Measurements from ENCODE around the gene TMEM245. TPM values are rescaled to one million over a fixed set of nuclear protein-coding genes. Genes with fewer than 3 reads are reported as not detected.
A peak's percentile ranks its signal among the peaks of the same experiment; 100 is the strongest.

Gene TMEM245
- total RNA-seq (2014; rRNA removed; shearing (Covaris generic)), result 20.7 and 26.6 TPM in 2 replicates

- peak; percentile 99 for DNase-seq (ENCODE audit: low spot score)
- in situ Hi-C loops (cut with HindIII; ENCODE audit: low sequenced_read_pairs), result no loop called here
Measured at GRCh38 chr9:109119439-109120203, at the start of gene TMEM245. TSS of gene TMEM245 (minus strand) at chr9:109119947. CDS start at chr9:109119913, 34 bp downstream.

- DNase-seq (ENCODE audit: low spot score), result no peak
- in situ Hi-C loops (cut with HindIII; ENCODE audit: low sequenced_read_pairs), result no loop called here
Measured at GRCh38 chr9:109168170-109168569, 48.4 kb upstream of the TMEM245 start.

- in situ Hi-C loops (cut with HindIII; ENCODE audit: low sequenced_read_pairs), result no loop called here
- peak; percentile 60 for DNase-seq (ENCODE audit: low spot score)
Measured at GRCh38 chr9:109167716-109168115, 48.0 kb upstream of the TMEM245 start.

- DNase-seq (ENCODE audit: low spot score), result peak; percentile 73
- in situ Hi-C loops (cut with HindIII; ENCODE audit: low sequenced_read_pairs), result no loop called here
Measured at GRCh38 chr9:109166771-109167601, 47.2 kb upstream of the TMEM245 start, which contains the start of gene FRRS1L. TSS of gene FRRS1L (minus strand) at chr9:109167249. CDS start at chr9:109167138, 111 bp downstream.

- DNase-seq (ENCODE audit: low spot score), result peak; percentile 55
- in situ Hi-C loops (cut with HindIII; ENCODE audit: low sequenced_read_pairs), result no loop called here
Measured at GRCh38 chr9:109166171-109166770, 46.5 kb upstream of the TMEM245 start.

GRCh38 chr9:109164042-109164441 is 44.3 kb upstream of the TMEM245 start:
- in situ Hi-C loops (cut with HindIII; ENCODE audit: low sequenced_read_pairs), result no loop called here
- DNase-seq (ENCODE audit: low spot score), result no peak

GRCh38 chr9:109163194-109163593 is 43.4 kb upstream of the TMEM245 start:
- no peak for DNase-seq (ENCODE audit: low spot score)
- in situ Hi-C loops (cut with HindIII; ENCODE audit: low sequenced_read_pairs), result no loop called here

- in situ Hi-C loops (cut with HindIII; ENCODE audit: low sequenced_read_pairs), result no loop called here
Measured at GRCh38 chr9:109162677-109163076, 42.9 kb upstream of the TMEM245 start.

GRCh38 chr9:109161471-109161870 is 41.7 kb upstream of the TMEM245 start:
- no peak for DNase-seq (ENCODE audit: low spot score)
- in situ Hi-C loops (cut with HindIII; ENCODE audit: low sequenced_read_pairs), result no loop called here

More at GRCh38 chr9:109162677-109163076, 42.9 kb upstream of the TMEM245 start:
- DNase-seq (ENCODE audit: low spot score), result no peak

GRCh38 chr9:109159583-109159982 is 39.8 kb upstream of the TMEM245 start:
- no peak for DNase-seq (ENCODE audit: low spot score)
- in situ Hi-C loops (cut with HindIII; ENCODE audit: low sequenced_read_pairs), result no loop called here

- no peak for DNase-seq (ENCODE audit: low spot score)
- in situ Hi-C loops (cut with HindIII; ENCODE audit: low sequenced_read_pairs), result no loop called here
Measured at GRCh38 chr9:109158651-109159050, 38.9 kb upstream of the TMEM245 start.

- in situ Hi-C loops (cut with HindIII; ENCODE audit: low sequenced_read_pairs), result no loop called here
- DNase-seq (ENCODE audit: low spot score), result no peak
Measured at GRCh38 chr9:109156708-109157107, 37.0 kb upstream of the TMEM245 start.

- no peak for DNase-seq (ENCODE audit: low spot score)
- in situ Hi-C loops (cut with HindIII; ENCODE audit: low sequenced_read_pairs), result no loop called here
Measured at GRCh38 chr9:109150925-109151545, 31.3 kb upstream of the TMEM245 start.

- in situ Hi-C loops (cut with HindIII; ENCODE audit: low sequenced_read_pairs), result no loop called here
Measured at GRCh38 chr9:109149722-109150121, 30.0 kb upstream of the TMEM245 start.

GRCh38 chr9:109149089-109149488 is 29.3 kb upstream of the TMEM245 start:
- in situ Hi-C loops (cut with HindIII; ENCODE audit: low sequenced_read_pairs), result no loop called here
- no peak for DNase-seq (ENCODE audit: low spot score)

More at GRCh38 chr9:109149722-109150121, 30.0 kb upstream of the TMEM245 start:
- no peak for DNase-seq (ENCODE audit: low spot score)

- in situ Hi-C loops (cut with HindIII; ENCODE audit: low sequenced_read_pairs), result no loop called here
Measured at GRCh38 chr9:109145051-109145450, 25.3 kb upstream of the TMEM245 start.

GRCh38 chr9:109143881-109144562 is 24.3 kb upstream of the TMEM245 start:
- in situ Hi-C loops (cut with HindIII; ENCODE audit: low sequenced_read_pairs), result no loop called here
- no peak for DNase-seq (ENCODE audit: low spot score)

More at GRCh38 chr9:109145051-109145450, 25.3 kb upstream of the TMEM245 start:
- DNase-seq (ENCODE audit: low spot score), result no peak

- in situ Hi-C loops (cut with HindIII; ENCODE audit: low sequenced_read_pairs), result no loop called here
- DNase-seq (ENCODE audit: low spot score), result no peak
Measured at GRCh38 chr9:109141375-109141774, 21.6 kb upstream of the TMEM245 start.

- DNase-seq (ENCODE audit: low spot score), result no peak
- in situ Hi-C loops (cut with HindIII; ENCODE audit: low sequenced_read_pairs), result no loop called here
Measured at GRCh38 chr9:109139851-109140250, 20.1 kb upstream of the TMEM245 start.

Measured in G401 (cell line).